ENCODE results near the gene RALB.
"Not testable (repeated sequence)": the region's sequence is repeated elsewhere in the genome, so short reads cannot be mapped to it uniquely, and the experiment has no call there.

Gene RALB

GRCh38 chr2:120224735-120225548 lies 27.7 kb upstream of the RALB start:
- DNase-seq (ENCODE audit: low read depth in 3 of 3), result no peak

DNA sequence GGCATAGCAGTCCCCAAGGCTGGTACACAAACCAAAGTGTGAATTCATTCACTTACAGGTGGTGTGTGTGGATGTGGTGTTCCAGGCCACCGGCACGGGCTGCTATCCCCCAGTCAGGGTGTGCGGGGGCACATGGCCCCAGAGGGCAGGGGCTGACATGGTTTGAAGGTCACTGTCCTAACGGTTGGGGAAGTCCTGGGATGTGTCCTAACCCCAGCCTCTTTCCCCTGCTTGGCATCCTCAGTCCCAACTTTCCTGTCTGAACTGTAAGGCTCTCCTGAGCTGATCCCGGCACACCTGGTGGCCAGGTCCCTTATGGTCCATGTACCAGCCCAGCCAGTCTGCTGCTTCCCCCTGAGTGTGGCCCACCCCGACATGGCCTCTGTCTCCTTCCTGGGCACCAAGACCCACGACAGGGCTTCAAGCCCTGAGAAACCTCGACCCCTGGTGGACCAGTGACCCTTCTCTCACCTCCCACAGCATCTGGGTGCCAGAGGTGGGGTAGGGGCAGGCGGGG lies 27.0 kb upstream of the RALB start:
- no peak for DNase-seq (ENCODE audit: low read depth in 3 of 3)

DNA sequence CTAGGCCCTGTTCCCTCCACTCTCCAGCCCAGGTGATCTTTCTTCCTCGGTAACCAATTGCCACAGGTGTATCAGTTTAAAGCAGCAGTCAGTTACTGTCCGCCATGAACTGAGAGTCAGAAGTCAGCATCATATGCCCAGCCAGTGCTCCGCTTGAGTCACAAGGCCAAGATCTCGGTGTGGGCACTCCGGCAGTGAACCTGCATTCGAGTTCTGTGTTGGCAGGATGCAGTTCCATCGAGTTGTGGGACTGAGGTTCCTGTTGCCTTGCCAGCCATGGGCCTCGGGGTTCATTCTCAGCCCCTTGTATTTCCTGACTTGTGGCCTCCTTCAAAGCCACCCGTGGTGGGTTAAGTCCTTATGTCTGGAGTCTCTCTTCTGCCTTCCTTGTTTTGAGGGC lies 26.3 kb upstream of the RALB start:
- DNase-seq (ENCODE audit: low read depth in 3 of 3), result no peak

- DNase-seq (ENCODE audit: low read depth in 3 of 3), result peak in 1 of 3 donors; percentile 19
Measured at GRCh38 chr2:120227111-120227991, 25.3 kb upstream of the RALB start.

GRCh38 chr2:120228503-120228902 lies 24.1 kb upstream of the RALB start:
- DNase-seq (ENCODE audit: low read depth in 3 of 3), result no peak

- DNase-seq (ENCODE audit: low read depth in 3 of 3), result no peak
Measured at GRCh38 chr2:120229341-120229740, 23.3 kb upstream of the RALB start.

DNA sequence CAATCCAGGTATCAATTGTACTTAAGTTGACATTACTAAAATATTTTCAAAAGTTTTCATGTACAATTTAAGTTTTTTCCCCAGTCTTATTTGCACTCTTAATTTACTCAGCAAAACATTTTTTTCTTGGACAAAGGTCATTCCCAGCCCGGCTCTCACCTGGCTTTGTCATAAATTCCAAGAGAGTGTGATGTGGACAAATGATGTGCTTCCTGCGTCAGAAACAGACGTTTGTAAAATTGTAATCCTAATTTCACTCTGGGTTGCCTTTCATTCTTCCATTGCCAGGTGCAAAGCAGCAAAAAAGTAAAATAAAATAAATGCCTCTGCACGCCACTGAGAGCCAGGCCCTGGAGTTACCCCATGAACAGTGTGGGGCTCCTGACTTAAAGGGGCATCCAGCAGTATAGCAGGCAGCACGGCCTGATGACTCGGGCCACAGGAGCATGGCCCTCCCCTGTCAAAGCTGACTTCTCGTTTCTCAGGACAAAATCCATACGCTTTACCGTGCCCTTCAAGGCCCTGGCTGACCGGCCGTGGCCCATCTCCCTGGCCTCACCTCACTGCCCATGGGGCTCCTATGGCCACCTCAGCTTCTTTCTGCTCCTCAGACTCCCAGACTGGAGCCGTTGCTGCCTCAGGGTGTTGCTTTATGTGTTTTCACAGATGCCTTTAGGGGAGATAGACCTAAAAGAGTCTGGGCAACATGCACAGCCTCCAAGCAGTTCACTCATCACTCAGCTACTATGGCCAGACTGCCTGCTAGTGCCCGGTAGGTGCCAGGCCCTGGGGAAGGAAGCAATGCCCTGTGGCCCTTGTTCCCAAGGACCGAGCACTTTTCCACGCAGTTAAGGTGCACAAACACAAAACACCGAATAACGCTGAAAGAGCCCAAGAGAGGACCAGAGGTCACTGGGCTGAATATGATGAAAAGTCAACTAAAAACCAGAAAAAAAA lies 21.9 kb upstream of the RALB start:
- DNase-seq (ENCODE audit: low read depth in 3 of 3), result no peak

DNA sequence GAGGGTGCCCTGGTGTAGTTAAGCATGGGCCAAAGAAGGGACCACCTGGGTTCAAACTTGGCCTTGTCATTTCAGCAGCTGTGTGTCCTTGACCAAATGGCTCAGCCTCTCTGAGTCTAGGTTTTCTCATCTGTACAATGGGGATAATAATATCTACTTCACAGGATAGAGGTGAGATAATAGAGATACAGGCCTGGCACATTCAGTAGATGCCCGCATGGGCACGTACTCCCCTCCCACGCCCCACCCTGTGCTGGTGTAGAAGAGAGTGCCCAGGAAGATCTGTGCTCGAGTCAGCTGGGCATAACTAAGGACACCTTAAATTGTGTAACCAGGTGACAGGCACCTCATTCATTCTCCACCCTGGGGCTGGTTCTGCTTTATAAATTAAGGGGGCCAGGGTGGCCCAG lies 21.1 kb upstream of the RALB start:
- DNase-seq (ENCODE audit: low read depth in 3 of 3), result peak in 1 of 3 donors; percentile 41

DNA sequence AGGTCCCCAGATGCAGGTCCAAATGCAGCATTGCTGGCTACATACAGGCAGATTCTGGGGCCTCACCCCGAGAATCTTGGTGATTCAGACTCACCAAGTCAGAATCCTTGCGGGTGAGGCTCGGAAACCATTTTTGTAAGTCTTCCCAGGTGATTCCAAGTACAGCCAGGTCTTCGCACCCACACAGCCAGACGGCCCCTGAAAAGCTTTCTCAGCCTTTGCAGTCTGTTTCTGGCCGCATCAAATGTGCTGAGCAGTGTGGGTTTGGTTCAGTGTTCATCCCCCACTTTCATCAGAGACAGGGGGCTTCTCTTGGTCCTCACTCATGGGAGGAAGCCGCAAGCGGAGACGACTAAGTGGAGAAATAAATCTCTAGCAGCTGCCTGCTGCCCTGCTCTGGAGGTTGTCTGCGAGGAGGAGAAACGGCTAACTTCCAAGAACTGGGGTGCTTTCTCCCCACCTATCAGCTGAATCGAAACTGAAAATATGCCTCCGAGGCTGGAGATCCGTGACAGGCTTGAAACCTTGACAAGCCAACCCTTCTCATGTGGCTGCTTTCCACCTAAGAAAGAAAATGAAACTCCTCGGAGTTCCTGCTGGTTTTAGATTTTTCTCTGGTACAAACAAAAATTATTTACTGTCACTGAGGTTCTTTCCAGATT lies 20.5 kb upstream of the RALB start:
- peak; percentile 42 to 68 (median 57) for DNase-seq (ENCODE audit: low read depth in 3 of 3)

DNA sequence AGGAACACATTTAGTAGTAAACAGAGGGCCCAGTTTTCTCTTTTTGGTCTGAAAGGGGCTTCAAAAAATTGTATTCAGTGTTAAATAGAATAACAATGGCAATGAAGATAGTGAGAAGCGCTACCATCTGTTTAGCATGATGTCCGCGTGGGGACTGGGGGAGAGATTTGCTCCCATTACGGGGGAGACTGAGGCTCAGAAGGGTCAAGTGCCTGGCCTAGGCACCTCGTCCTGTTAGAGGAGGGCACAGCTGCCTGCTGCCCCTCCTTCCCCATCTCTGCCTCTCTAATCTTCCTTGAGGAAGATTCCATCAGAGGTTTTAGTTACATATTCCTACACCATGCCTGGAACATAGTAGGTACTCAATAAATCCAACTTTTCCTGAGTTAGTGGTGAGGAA lies 19.4 kb upstream of the RALB start:
- DNase-seq (ENCODE audit: low read depth in 3 of 3), result no peak

- not testable (repeated sequence) for DNase-seq (ENCODE audit: low read depth in 3 of 3)
Measured at GRCh38 chr2:120235158-120235557, 17.5 kb upstream of the RALB start.

- no peak for DNase-seq (ENCODE audit: low read depth in 3 of 3)
Measured at GRCh38 chr2:120235681-120236080, 17.0 kb upstream of the RALB start.

DNA sequence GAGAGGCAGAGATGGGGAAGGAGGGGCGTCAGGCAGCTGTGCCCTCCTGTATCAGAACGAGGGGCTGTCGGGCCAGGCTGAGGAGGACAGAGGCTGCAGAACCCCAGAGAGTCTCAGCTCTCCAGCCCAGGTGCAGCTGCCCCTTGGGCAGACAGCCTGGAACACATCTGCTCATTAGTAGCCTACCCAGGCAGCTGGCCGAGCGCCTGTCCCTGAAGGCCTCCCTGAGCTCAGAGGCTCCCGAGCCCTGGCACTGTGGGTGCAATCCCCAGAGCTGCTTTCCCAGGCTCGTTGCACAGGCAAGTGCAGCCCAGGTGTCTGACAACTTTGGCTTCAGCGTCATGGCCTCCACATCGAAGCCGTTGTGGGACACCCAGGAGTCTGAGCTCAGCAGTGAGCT lies 16.3 kb upstream of the RALB start:
- DNase-seq (ENCODE audit: low read depth in 3 of 3), result no peak

DNA sequence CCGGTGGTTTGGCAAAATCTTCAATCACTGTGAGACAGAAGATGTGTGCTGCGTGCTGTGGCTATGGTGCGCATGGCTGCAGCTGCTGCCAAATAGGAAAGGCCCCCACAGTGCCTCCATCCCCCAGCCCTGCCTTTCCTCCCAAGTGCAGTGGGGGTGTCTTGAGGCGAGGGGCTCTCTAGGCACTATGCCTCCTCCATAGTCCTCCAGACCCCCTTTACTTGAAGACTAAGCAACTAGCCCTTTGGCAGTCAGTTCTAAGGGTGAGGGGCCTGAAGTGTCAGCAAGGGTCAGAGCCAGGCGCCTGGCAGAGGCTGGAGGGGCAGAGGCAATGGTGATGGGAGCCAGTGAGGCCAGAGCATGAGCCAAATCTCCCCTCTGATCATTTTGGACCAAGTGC lies 15.9 kb upstream of the RALB start:
- no peak for DNase-seq (ENCODE audit: low read depth in 3 of 3)

DNA sequence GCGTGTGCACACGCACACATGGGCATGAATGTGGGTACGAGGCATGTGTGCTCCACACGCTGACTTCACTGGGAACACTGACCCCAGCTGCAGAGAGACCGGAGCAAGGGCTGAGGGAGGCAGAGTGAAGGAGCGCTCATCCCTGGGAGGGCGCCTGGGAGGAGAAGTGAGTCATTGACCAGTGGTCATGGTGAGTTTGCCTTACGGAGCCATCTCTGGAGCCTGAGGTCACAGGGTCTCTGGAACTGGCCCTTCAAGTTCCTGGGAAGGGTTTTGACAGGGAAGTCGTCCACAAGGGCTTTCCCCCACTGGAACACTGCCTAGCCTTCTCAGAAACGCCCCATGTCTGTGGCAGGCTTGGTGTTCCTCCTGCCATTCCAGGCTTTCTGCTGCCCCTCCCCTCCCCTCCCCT lies 15.2 kb upstream of the RALB start:
- no peak for DNase-seq (ENCODE audit: low read depth in 3 of 3)

- DNase-seq (ENCODE audit: low read depth in 3 of 3), result no peak
Measured at GRCh38 chr2:120238728-120239487, 13.7 kb upstream of the RALB start.

GRCh38 chr2:120239488-120240287 lies 13.0 kb upstream of the RALB start:
- no peak for DNase-seq (ENCODE audit: low read depth in 3 of 3)

GRCh38 chr2:120240901-120241429 lies 11.7 kb upstream of the RALB start:
- no peak for DNase-seq (ENCODE audit: low read depth in 3 of 3)

DNA sequence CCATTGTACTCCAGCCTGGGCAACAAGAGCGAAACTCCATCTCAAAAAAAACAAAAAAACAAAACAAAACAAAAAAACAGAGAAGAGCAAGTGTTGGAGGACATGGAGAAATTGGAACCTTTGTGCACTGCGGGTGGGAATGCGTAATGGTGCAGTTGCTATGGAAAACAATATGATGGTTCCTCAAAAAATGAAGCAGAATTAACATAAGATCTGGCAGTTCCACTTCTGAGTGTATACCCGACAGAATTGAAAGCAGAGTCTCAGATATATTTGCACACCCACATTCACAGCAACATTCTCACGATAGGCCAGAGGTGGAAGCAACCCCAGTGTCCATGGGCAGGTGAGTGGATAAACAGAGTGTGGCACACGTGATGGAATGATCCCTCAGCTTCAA lies 11.0 kb upstream of the RALB start:
- no peak for DNase-seq (ENCODE audit: low read depth in 3 of 3)

All from stimulated activated CD4-positive, alpha-beta T cell treated with anti-CD3 and anti-CD28 coated beads, TNF-alpha, amount 100 ng/mL, for 48 hours (primary cell).